PFSK-1 (cell line): Measurements from ENCODE around the gene AP4S1.

ENCODE experiments used
- FOXP2 ChIP-seq: optimal IDR thresholded peaks from 2 replicates; pipeline ENCODE3; 2011; ENCODE audit warnings: borderline replicate concordance, control low read depth, inconsistent platforms; ENCODE audit not compliant: insufficient read depth; ENCODE audit errors: extremely low read length, extremely low read depth
- POLR2AphosphoS5 ChIP-seq: IDR thresholded peaks from 2 replicates; pipeline ENCODE4 v1.6.1; 2012; ENCODE audit warnings: low read depth, mild to moderate bottlenecking, control low read depth, low read length, moderate library complexity
- REST ChIP-seq, 2 experiments: IDR thresholded peaks; 2 replicates each; pipeline versions ENCODE4 v1.6.1 to v1.8.0; 2011 to 2012; ENCODE audit warnings: low read depth in 2 of 2, low read length in 2 of 2, control low read depth in 1 of 2, inconsistent platforms in 1 of 2, mild to moderate bottlenecking in 1 of 2, moderate library complexity in 1 of 2; ENCODE audit not compliant: insufficient read depth in 1 of 2
- SIN3A ChIP-seq: IDR thresholded peaks from 2 replicates; pipeline ENCODE4 v1.6.1; 2012; ENCODE audit warnings: mild to moderate bottlenecking, low read length, moderate library complexity, borderline replicate concordance; ENCODE audit not compliant: insufficient read depth
- TAF1 ChIP-seq: IDR thresholded peaks from 2 replicates; pipeline ENCODE4 v1.6.1; 2012; ENCODE audit warnings: low read length, control low read depth, borderline replicate concordance; ENCODE audit not compliant: insufficient read depth

The AP4S1 gene

GRCh38 chr14:30993071-30993470 lies 32.4 kb upstream of the AP4S1 start:
- TF ChIP-seq REST (IDR thresholded peaks at IDR 0.05; ENCODE audit: insufficient read depth in 1 of 2, low read depth in 2 of 2, low read length in 2 of 2): no peak
- TF ChIP-seq TAF1: no peak
- no peak for TF ChIP-seq SIN3A
- TF ChIP-seq POLR2AphosphoS5: no peak
- no peak for TF ChIP-seq FOXP2

DNA sequence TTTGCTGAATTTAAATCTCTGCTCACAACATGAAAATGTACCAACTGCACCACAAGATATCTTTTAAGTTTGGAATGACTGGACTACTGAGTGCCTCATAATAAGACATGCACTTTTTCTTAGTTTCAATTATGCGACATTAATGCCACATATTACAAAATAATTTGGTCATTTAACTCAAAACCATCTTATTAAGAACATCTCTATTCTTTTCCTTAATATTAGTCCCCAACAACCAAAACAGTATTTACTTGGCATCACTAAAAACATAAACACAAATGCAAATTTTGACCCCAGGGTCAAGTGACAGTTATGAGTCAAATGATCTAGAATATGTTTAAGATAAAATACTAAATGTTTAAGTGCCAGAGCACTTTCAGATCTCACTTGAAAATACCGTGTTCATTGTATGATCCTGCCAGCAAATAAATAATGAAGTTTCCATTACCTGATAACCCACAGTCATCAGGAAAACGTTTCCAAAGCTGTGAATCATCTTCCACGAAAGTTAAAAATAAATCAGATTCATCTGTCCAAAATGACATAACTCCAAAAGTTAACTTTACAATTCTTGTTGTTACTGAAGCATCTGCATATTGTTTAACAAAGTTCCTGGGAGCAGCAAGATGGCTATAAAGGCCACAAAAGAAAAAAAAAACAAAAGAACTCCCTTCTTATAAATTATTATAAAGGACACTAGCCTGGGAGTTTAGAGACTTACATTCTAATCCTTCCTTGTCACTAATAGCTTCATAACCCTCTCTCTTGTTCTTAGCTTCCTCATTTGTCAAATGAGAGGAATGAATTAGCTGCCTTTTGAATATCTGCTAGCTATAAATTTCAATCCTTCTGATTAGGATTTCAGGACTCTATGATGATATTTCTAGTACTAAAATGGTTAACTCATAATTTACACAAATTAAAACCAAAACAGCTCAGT lies 30.5 kb upstream of the AP4S1 start:
- TF ChIP-seq TAF1 (no peak), FOXP2 (no peak), REST (IDR thresholded peaks at IDR 0.05; ENCODE audit: insufficient read depth in 1 of 2, low read depth in 2 of 2, low read length in 2 of 2) (no peak), POLR2AphosphoS5 (no peak), SIN3A (no peak)

GRCh38 chr14:30995689-30996088 lies 29.8 kb upstream of the AP4S1 start:
- TF ChIP-seq TAF1 (no peak), SIN3A (no peak), POLR2AphosphoS5 (no peak), FOXP2 (no peak), REST (IDR thresholded peaks at IDR 0.05; ENCODE audit: insufficient read depth in 1 of 2, low read depth in 2 of 2, low read length in 2 of 2) (no peak)

GRCh38 chr14:30996892-30997659 lies 28.4 kb upstream of the AP4S1 start:
- TF ChIP-seq TAF1: no peak
- no peak for TF ChIP-seq POLR2AphosphoS5
- TF ChIP-seq REST (IDR thresholded peaks at IDR 0.05; ENCODE audit: insufficient read depth in 1 of 2, low read depth in 2 of 2, low read length in 2 of 2): no peak
- TF ChIP-seq SIN3A: no peak
- no peak for TF ChIP-seq FOXP2
